HFFc6 (cell line): ENCODE measurements around the gene DMKN. TPM values are rescaled to one million over a fixed set of nuclear protein-coding genes. Genes with fewer than 3 reads are reported as not detected.

Experiments used
- total RNA-seq, 6 experiments: library from RNA; stranded (reverse); fragmentation: NEBNext Ultra II Directional; extraction: Animal tissue kit (Norgen Biotek cat#: 25700); gene quantifications; 2 replicates in 1 of 6; 3 replicates in 5 of 6; pipeline ENCODE4 v1.2.3, GENCODE V29; 2021

Gene DMKN
- total RNA-seq, 6 experiments from 2014 or later: 0.27 to 0.75 (median 0.73) TPM; not detected in 3

Other genes with a start within 250 kb of the DMKN start
- 10 to 100 TPM; 66.0 to 78.1 (median 71.4) TPM for gene USF2, start 244.7 kb downstream of the DMKN start, total RNA-seq
- gene HAMP, start 231.1 kb downstream of the DMKN start, total RNA-seq: not detected
- gene MAG, start 221.5 kb downstream of the DMKN start, total RNA-seq: not detected
- under 1 TPM in 4 of 6 experiments, not detected in 2; 0.24 to 0.59 (median 0.57) TPM for gene CD22, start 184.5 kb downstream of the DMKN start, total RNA-seq
- not detected for gene FFAR1, start 165.7 kb downstream of the DMKN start, total RNA-seq
- gene FFAR3, start 155.2 kb downstream of the DMKN start, total RNA-seq: not detected
- gene GPR42, start 142.6 kb downstream of the DMKN start, total RNA-seq: not detected
- not detected for gene FFAR2, start 65.4 kb downstream of the DMKN start, total RNA-seq
- gene KRTDAP, start 23.2 kb downstream of the DMKN start, total RNA-seq: not detected
- 1 to 10 TPM; 1.6 to 3.3 (median 2.0) TPM for gene SBSN, start 14.7 kb upstream of the DMKN start, total RNA-seq
- not detected for gene GAPDHS, start 19.8 kb upstream of the DMKN start, total RNA-seq
- gene TMEM147, start 32.0 kb upstream of the DMKN start, total RNA-seq: 100 to 1,000 TPM; 104 to 130 (median 115) TPM
- gene ATP4A, start 50.0 kb upstream of the DMKN start, total RNA-seq: not detected
- not detected for gene PMIS2, start 72.5 kb upstream of the DMKN start, total RNA-seq
- 10 to 100 TPM in 5 of 6 experiments, 1 to 10 TPM in 1; 6.6 to 13.9 (median 12.2) TPM for gene HAUS5, start 99.1 kb upstream of the DMKN start, total RNA-seq
- gene RBM42, start 115.4 kb upstream of the DMKN start, total RNA-seq: 100 to 1,000 TPM; 110 to 129 (median 120) TPM
- gene ETV2, start 128.1 kb upstream of the DMKN start, total RNA-seq: 1 to 10 TPM in 5 of 6 experiments, under 1 TPM in 1; 0.71 to 2.2 (median 1.4) TPM
- gene COX6B1, start 134.7 kb upstream of the DMKN start, total RNA-seq: 100 to 1,000 TPM; 375 to 463 (median 413) TPM
- under 1 TPM in 1 of 6 experiments, not detected in 5; 0.18 TPM for gene UPK1A, start 152.9 kb upstream of the DMKN start, total RNA-seq
- not detected for gene ZBTB32, start 190.9 kb upstream of the DMKN start, total RNA-seq
- 10 to 100 TPM; 20.1 to 24.4 (median 21.7) TPM for gene KMT2B, start 204.4 kb upstream of the DMKN start, total RNA-seq
- 1 to 10 TPM in 4 of 6 experiments, under 1 TPM in 2; 0.76 to 2.8 (median 1.4) TPM for gene IGFLR1, start 228.8 kb upstream of the DMKN start, total RNA-seq
- gene U2AF1L4, start 231.8 kb upstream of the DMKN start, total RNA-seq: 10 to 100 TPM; 18.0 to 20.8 (median 18.7) TPM
- 10 to 100 TPM; 68.2 to 86.6 (median 74.9) TPM for gene PSENEN, start 232.0 kb upstream of the DMKN start, total RNA-seq
- gene LIN37, start 234.9 kb upstream of the DMKN start, total RNA-seq: 1 to 10 TPM; 6.0 to 9.9 (median 8.7) TPM
- 100 to 1,000 TPM in 1 of 6 experiments, 10 to 100 TPM in 5; 37.0 to 122 (median 43.9) TPM for gene HSPB6, start 243.4 kb upstream of the DMKN start, total RNA-seq
- gene PROSER3, start 244.5 kb upstream of the DMKN start, total RNA-seq: 10 to 100 TPM; 26.4 to 30.0 (median 29.0) TPM